ENCODE results near the gene MYO1D.

Gene MYO1D

GRCh38 chr17:32520737-32521404 lies 356.1 kb downstream of the MYO1D start:
- DNase-seq: no peak

GRCh38 chr17:32520104-32520701 lies 356.7 kb downstream of the MYO1D start:
- no peak for DNase-seq

- peak; percentile 71 for DNase-seq
These were observed 357.5 kb downstream of the MYO1D start for GRCh38 chr17:32519228-32520103.

GRCh38 chr17:32518646-32519227 lies 358.2 kb downstream of the MYO1D start:
- no peak for DNase-seq

GRCh38 chr17:32517982-32518381 lies 358.9 kb downstream of the MYO1D start:
- no peak for DNase-seq

- DNase-seq: no peak
These were observed 359.8 kb downstream of the MYO1D start for GRCh38 chr17:32516940-32517701.

GRCh38 chr17:32516450-32516849 lies 360.5 kb downstream of the MYO1D start:
- no peak for DNase-seq

GRCh38 chr17:32515677-32516383 lies 361.1 kb downstream of the MYO1D start:
- no peak for DNase-seq

- DNase-seq: no peak
These were observed 362.3 kb downstream of the MYO1D start for GRCh38 chr17:32514606-32515005.

GRCh38 chr17:32513579-32513978 lies 363.3 kb downstream of the MYO1D start:
- no peak for DNase-seq

- DNase-seq: no peak
These were observed 364.6 kb downstream of the MYO1D start for GRCh38 chr17:32512328-32512727.

GRCh38 chr17:32510466-32510865 lies 366.5 kb downstream of the MYO1D start:
- DNase-seq: no peak

GRCh38 chr17:32508926-32509325 lies 368.0 kb downstream of the MYO1D start:
- no peak for DNase-seq

GRCh38 chr17:32504166-32504990 lies 372.5 kb downstream of the MYO1D start:
- no peak for DNase-seq

- no peak for DNase-seq
These were observed 373.4 kb downstream of the MYO1D start for GRCh38 chr17:32503251-32504165.

GRCh38 chr17:32502710-32503109 lies 374.2 kb downstream of the MYO1D start:
- no peak for DNase-seq

- no peak for DNase-seq
These were observed 374.9 kb downstream of the MYO1D start for GRCh38 chr17:32502013-32502412.

GRCh38 chr17:32498391-32498790 lies 378.5 kb downstream of the MYO1D start:
- no peak for DNase-seq

GRCh38 chr17:32497431-32498205 lies 379.3 kb downstream of the MYO1D start:
- no peak for DNase-seq

Data from right forelimb (tissue), 1 donor.